ENCODE data around the gene FAM221B.

Gene FAM221B

DNA sequence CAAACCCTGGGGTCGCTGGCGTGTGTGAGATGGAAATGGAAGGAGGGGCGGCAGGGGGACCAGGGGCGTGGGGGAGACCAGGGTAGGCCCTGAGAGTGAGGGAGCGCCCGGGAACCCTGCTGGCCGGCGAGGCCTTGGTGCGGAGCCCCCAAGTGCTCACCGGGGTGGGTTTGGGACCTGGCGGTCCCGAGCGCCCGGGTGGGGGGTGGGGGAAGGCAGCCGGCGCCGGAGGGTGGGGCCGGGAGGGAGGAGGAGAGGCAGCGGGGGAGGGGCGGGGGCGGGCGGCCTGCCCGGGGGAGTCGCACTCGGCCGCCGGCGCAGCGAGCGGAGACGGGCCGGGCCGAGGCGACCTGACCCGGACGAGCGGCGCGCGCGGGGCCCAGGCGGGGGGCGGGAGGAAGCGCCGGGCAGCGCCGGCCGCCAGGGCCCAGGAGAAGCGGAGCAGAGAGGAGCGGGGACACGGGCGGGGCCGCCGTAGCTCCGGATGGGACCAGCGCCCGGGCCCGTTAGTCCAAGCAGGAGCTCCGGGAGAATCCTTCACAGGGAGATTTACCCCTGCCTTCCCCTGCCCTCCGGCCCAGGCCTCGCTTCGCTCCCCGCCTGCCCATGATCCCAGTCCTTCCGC is 37.1 kb downstream of the FAM221B start, which contains the start of gene NPR2:
Gene NPR2 (plus strand): TSS at position 295 of the 625 bp plus-strand sequence. CDS start 818 bp downstream, outside the sequence.
- DNase-seq (ENCODE audit: low read depth): no peak

DNA sequence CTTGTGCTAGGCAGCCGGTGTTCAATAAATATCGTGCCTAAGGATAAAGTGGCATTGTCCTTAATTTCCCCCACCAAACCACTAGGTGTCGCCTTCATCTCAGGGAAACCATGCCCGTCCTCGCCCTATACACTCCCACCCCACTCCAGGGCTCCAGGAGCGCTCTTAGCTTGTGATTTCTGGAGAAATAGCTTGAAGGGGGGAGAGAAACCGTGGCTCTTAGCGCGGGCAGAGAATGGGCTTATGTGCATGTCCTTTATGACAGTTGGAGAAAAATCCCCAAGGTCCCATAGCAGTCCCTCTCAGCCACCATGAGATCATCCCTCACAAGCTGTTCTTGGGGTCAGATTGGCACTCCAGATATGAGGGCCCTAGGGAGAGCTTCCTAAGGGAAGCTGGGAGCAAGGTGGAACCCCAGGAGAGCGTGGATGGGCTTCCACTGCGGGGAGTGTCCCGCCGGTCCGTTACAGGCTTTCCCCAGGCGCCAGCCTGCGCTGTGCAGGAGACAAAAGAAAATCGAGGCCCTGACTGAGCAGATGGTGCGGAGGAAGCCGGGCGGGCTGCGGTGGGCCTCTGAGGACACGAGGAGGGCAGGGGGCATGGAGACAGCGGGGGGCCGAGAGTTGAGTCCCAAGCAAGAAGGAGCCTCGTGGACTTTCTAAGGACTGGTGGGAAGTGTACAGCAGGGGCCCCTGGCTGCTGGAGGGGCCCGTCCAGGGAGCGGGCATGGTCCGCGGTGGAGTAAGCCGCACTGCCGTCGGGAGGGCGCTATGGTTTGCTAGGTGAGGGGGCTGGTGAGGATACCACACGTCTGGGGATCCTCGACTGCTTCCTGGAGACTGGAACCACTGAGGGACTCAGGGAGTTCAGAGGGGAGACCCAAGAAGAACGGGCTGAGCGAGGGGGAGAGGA is 37.9 kb downstream of the FAM221B start:
- DNase-seq (ENCODE audit: low read depth): peak; percentile 42

- no peak for DNase-seq (ENCODE audit: low read depth)
Measured at GRCh38 chr9:35790025-35790384, 38.5 kb downstream of the FAM221B start.

DNA sequence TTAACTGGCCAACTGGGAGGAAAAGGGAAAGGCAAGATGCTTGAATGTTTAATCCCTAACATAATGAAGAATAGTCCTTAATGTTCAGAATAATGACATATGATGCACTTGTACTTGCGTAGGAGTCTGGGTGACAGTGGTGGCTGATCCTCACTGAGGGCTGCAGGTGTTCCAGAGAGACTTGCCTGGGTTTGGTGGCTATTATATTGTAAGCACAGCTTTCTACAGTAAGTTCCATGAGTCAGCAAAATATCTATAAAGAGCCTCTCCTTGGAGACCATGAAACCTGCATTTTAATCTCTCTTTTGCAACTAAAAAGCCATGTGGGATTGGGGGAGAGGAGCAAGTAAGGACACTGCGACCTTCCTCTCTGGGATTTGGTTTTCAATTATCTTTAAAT is 39.0 kb downstream of the FAM221B start:
- no peak for DNase-seq (ENCODE audit: low read depth)

DNA sequence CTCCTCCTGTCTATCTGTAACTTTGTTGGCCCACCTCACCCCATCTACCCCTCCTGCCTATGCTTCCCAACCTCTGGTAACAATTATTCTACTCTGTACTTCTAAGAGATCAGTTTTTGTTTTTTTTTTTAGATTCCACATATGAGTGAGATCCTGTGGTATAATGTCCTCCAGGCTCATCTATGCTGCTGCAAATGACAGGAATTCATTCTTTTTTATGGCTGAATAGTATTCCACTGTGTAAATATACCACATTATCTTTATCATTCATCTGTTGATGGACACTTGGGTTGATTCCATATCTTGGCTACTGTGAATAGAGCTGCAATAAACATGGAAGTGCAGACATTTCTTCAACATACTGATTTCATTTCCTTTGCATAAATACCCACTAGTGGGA is 45.1 kb downstream of the FAM221B start:
- no peak for DNase-seq (ENCODE audit: low read depth)

- no peak for DNase-seq (ENCODE audit: low read depth)
Measured at GRCh38 chr9:35781066-35781465, 47.5 kb downstream of the FAM221B start.

- DNase-seq (ENCODE audit: low read depth): no peak
Measured at GRCh38 chr9:35778496-35778895, 50.0 kb downstream of the FAM221B start.

DNA sequence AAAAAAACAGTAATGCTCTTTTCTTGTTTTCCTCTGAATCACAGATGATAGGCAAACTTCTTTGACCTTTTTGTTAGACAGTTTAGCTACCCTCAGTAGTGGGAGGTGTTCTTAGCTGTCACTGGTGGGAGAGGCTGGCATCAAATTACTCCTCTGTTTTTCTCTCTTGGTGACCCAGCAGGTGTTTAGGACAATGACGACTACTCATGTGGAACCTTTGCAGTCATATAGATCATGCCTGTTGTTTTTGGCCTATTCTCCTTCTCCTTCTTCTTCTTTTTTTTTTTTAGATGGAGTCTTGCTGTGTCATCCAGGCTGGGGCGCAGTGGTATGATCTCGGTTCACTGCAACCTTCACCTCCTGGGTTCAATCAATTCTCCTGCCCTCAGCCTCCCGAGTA is 52.5 kb downstream of the FAM221B start:
- DNase-seq (ENCODE audit: low read depth): no peak

- no peak for DNase-seq (ENCODE audit: low read depth)
Measured at GRCh38 chr9:35774907-35775635, 53.5 kb downstream of the FAM221B start.

GRCh38 chr9:35771943-35772342 is 56.6 kb downstream of the FAM221B start:
- no peak for DNase-seq (ENCODE audit: low read depth)

DNA sequence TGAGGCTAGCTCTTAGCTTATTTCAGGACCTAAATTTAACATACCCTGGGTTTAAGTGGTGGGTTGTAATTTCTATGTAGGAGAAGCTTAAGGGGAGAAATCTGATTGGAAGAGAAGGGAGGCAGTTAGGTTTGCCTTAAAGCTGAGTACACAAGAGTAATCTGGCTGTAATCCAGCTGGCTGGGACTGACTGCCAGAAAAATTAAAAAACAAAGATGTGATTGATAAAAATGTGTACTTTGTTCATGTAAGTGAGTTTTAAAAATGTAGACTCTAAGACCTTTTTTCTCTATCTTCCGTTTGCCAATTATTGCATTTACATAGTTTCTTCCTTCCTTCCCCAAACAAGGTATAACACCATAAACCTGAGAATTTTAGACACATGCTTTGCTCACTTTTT is 57.0 kb downstream of the FAM221B start:
- no peak for DNase-seq (ENCODE audit: low read depth)

DNA sequence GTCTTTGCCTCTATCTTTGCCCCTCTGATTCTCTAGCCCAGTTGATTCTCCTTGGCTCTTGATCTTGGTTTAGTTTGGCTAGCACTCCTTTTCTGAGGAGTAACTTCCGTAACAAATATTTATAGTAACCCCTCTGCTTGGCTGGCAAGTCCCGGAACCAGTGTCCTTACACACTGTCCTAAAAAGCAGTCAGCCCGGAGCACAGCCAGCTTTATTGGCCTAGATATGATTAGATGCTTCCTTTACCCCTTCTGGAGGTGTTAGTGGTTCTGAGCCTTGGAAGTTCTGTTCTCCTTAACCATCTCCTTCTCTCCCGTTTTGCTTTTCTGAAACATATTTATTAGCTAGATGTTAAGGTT is 57.5 kb downstream of the FAM221B start:
- no peak for DNase-seq (ENCODE audit: low read depth)

DNA sequence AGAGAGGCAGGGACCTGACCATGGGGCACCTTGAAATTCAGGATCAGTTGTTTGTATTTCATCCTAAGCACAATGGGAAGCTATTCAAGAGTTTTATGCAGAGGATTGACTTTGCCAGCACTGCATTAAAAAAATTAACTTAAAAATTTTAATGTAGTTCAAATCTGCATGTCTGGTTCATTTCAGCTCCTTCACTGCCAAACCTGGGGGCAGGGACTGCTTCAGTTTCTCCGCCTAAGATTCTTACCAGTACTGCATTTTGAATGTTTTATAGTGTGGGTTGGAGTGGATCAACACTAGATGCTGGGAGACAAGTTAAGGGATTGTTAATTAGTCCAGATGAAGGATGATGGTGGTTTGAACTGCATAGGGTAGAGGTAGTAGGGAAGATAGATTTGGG is 58.8 kb downstream of the FAM221B start:
- no peak for DNase-seq (ENCODE audit: low read depth)

DNA sequence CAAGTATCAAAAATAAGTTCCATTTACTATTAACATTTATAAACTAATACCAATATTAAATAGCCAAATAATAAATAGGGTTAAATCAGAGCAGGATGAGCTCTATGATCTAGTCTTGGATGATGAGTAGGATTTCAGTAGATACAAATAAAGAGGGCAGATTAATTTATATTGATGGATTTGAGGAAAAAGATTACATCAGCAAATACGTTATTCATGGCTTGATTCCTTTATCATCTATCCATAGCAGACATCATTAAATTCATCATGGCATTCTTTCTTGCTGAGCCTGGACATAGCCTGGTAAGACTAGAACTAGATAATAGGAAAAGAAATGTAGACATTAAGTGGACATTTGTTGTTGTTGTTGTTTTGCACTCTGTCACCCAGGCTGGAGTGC is 61.1 kb downstream of the FAM221B start:
- no peak for DNase-seq (ENCODE audit: low read depth)

GRCh38 chr9:35766997-35767396 is 61.5 kb downstream of the FAM221B start:
- DNase-seq (ENCODE audit: low read depth): no peak

Measured in stimulated activated CD8-positive, alpha-beta memory T cell treated with anti-CD3 and anti-CD28 coated beads, Interleukin-12 subunit alpha, Interleukin-12 subunit beta, amount 100 ng/mL, for 1 hour (primary cell).